Stimulated activated naive CD8-positive, alpha-beta T cell treated with anti-CD3 and anti-CD28 coated beads, Interleukin-15, Interleukin-2, amounts not matched to agents 100 U/mL and 50 U/mL, for 24 hours (primary cell): ENCODE measurements around the gene CHP1.
"Not testable (repeated sequence)": the region's sequence is repeated elsewhere in the genome, so short reads cannot be mapped to it uniquely, and the experiment has no call there.

Source experiments
- ATAC-seq: fragments of 150-1000 bp; cut with Tn5 transposase; one replicate; pipeline ENCODE4 v1.10.0; 2021
- DNase-seq: peaks from one replicate; pipeline ENCODE4 v3.0.0; 2021

Gene CHP1

DNA sequence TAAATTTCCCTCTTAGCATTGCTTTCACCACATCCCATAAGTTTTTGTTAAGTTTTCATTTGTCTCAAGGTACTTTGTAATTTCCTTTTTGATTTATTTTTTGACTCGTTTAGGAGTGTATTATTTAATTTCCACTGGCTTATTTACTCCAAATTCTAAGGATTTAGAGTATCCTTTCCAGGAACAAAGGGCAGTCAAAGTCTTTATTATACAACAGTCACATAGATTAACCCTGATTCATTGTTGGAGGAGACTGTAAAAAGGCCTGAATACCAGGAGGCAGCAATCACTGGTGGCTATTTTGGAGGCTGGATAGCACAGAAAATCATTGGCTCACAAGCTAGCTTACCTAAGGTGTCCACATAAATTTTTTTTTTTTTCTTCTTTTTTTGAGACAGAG lies 61.5 kb downstream of the CHP1 start:
- DNase-seq: no peak
- no peak for ATAC-seq

DNA sequence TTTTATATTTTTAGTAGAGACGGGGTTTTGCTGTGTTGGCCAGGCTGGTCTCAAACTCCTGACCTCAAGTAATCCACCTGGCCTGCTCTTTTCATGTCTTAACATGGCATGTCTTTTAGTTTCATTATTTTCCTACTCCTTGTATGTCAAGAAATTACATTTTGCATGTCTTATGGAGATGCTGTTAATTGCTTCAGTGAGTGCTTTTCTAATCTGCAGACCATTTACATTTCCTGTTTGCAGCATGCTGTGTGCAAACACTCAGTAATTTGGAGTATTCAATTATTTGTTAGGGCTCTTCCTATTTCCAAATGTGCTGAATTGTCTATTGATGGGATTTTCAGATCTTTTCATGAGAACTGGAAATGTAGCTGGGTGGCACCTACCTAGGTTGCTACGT lies 70.1 kb downstream of the CHP1 start:
- ATAC-seq: not testable (repeated sequence)

DNA sequence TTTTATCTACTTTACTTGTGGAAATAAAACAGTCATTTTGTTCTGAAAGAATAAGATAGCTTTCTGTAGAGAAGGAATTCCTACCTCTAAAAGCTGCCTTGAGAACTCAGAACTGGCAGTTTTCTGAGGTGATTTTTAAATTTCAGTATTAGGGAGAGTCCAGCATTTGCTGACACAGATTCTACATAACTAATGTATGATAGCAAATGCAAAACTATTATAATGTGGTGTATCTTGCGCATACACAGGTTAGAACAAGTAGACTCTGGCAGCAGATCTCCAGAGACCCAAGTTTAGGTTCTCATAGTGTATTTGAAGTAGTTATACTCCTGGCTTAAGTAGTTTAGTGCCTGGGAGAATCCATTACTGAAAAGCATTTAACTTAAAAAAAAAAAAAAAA lies 70.5 kb downstream of the CHP1 start:
- DNase-seq (no peak), ATAC-seq (no peak)

More for the DNA sequence above, 70.1 kb downstream of the CHP1 start:
- DNase-seq: not testable (repeated sequence)

DNA sequence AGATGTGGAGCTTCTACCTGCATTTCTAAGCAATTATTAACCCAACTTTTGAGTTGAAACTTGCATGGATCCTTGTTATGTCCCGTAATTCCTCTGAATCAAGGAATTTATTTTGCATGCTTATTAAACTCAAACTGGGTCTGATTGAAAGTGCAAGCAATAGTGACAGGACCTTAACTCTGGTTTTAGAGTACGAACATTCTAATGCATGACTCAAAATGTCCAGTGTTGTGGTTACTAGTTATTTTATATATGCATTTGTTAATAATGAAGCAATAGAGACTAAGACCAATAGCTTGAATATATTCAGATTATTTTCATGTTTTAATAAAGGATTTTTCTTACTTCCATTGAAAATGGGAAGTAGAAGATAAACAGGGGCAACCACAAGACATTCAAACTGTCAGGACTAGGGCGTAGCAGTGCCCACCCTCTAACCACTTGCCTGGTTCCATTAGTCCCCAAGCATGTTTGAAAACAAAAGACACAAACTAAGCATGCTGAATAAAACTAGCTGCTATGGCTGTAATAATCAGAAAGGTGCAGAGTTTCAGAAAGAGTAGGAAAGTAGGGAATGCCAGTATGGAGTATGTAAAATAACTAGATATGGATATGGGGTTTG lies 73.2 kb downstream of the CHP1 start:
- DNase-seq (no peak), ATAC-seq (no peak)

DNA sequence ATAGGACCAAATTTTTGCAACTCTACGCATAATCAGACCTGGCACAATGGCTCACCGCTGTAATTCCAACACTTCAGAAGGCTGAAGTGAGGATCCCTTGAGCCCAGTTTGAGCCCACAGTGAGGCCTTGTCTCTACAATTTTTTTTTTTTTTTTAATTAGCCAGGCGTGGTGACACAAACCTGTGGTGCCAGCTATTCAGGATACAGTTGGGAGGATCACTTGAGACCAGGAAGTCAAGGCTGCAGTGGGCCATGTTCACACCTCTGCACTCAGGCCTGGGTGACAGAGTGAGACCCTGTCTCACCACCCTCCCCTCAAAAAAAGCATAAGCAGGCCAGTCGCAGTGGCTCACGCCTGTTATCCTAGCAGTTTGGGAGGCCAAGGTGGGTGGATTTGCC lies 76.6 kb downstream of the CHP1 start:
- no peak for DNase-seq
- ATAC-seq: no peak

DNA sequence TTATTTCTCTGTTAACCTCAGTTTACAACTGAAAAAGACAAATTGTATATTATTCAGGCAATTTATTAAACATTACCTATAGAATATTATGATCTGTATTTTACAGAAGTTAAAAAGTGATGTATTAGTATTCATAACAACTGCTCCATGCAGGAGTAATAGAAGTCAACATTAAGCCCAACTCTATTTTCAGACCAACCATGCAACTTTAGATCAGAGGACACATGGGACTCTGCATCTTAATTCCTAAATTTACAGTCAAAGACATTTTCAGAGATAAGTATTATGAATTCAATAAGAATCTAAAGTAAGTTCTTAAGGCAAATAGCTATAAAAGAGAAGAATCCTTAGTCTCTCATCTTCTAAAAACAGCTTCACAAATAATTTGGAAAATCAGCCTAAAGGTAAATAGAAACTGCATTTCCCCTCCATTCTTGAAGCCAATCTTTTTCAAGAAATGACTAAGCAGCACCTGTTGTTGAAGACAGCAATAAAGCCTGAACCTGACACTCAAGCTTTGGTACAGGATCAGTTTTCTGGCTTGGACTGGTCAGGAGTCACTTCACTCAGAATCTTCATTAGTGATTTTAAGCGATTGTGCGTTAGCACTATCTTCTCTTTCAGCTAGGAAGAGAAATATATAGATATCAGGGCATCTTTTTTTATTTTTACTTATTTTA lies 78.3 kb downstream of the CHP1 start:
- ATAC-seq (no peak), DNase-seq (no peak)

DNA sequence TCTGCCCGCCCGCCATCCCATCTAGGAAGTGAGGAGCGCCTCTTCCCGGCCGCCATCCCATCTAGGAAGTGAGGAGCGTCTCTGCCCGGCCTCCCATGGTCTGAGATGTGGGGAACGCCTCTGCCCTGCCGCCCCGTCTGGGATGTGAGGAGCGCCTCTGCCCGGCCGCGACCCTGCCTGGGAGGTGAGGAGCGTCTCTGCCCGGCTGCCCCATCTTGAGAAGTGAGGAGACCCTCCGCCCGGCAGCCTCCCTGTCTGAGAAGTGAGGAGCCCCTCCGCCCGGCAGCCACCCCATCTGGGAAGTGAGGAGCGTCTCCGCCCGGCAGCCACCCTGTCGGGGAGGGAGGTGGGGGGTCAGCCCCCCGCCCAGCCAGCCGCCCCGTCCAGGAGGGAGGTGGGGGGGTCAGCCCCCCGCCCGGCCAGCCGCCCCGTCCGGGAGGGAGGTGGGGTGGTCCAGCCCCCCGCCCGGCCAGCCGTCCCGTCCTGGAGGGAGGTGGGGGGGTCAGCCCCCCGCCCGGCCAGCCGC lies 89.8 kb downstream of the CHP1 start:
- ATAC-seq, DNase-seq: not testable (repeated sequence)

DNA sequence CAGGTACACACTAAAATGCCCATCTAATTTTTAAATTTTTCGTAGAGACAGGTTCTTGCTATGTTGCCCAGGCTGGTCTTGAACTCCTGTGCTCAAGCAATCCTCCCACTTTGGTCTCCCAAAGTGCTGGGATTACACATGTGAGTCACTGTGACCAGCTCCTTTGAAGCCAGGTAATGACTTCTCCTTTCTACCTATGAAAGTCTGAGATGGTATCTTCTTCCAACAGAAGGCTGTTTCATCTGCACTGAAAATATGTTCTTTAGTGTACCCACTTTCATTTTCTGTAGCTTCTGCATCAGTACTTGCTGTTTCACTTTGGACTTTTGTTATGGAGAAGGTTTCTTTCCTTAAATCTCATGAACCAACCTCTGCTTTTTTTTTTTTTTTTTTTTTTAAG lies 92.5 kb downstream of the CHP1 start:
- DNase-seq (no peak), ATAC-seq (peak; percentile 68)

DNA sequence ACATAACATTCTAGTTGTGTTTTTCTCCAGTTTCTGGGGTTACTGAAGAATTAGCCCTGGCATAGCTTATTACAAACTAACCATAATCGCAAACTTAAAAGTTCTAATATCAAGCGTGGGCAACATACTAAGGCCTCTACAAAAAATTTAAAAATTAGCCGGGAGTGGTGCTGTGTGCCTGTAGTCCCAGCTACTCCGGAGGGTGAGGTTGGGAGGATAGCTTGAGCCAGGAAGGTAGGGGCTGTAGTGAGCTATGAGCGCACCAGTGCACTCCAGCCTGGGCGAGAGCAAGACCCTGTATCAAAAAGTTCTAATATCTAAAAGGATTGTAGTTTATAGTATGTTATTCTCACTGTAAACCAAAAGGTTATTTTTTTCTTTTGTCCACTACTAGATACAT lies 100.2 kb downstream of the CHP1 start:
- DNase-seq (no peak), ATAC-seq (no peak)
